Measurements from ENCODE around the gene ARFGAP2. TPM values are rescaled to one million over a fixed set of nuclear protein-coding genes. Genes with fewer than 3 reads are reported as not detected.

ARFGAP2 gene
- total RNA-seq, 1 experiment from 2014 or later: 73.5 TPM

DNA sequence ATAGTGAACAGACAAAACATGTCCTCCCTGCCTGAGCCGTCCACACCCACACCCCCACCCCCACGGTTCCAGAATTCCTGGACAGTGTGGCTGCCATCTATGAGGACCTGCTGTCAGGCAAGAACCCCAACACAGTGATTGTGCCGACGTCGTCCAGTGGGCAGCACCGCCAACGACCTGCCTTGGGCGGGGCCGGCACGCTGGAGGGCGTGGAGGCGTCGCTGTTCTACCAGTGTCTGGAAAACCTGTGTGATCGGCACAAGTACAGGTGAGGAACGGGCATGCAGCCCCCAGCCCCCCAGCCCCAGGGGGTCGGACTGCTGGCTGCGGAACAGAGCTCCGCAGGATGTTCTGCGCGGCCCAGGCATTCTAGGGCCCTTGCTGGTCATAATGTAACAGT, 19.7 kb downstream of the ARFGAP2 start:
- Histone ChIP-seq H2AFZ (ENCODE audit: low read depth, low read length, poor library complexity, severe bottlenecking) (no peak overlapping the region), H3K4me1 (ENCODE audit: control insufficient read depth in 1 of 2, insufficient read depth in 2 of 2, low read length in 2 of 2) (no peaks in the 10 kb centered on the region), H3K9ac (ENCODE audit: low read length) (no peak overlapping the region), H3K79me2 (ENCODE audit: insufficient read depth, low read length) (no peaks in the 10 kb centered on the region), H4K20me1 (ENCODE audit: insufficient read depth) (no peaks in the 10 kb centered on the region), H3K27me3 (ENCODE audit: insufficient read depth, low read length) (no peaks in the 10 kb centered on the region), H3K36me3 (ENCODE audit: control insufficient read depth in 1 of 2, insufficient read depth in 2 of 2, low read length in 2 of 2) (no peaks in the 10 kb centered on the region), H3K27ac (ENCODE audit: low read depth, low read length) (no peak overlapping the region), H3K9me3 (ENCODE audit: control insufficient read depth in 1 of 2, insufficient read depth in 1 of 2, low read depth in 1 of 2, low read length in 2 of 2) (no peaks in the 10 kb centered on the region), H3K4me2 (ENCODE audit: low read length) (no peak overlapping the region), H3K4me3 (replicated peaks in 1 of 2; ENCODE audit: low read depth in 1 of 2, low read length in 2 of 2) (no peak overlapping the region), H3K9me2 (ENCODE audit: insufficient read depth) (no peaks in the 10 kb centered on the region)
- intact Hi-C loops (cut with micrococcal nuclease): no loop called here
- ChIA-PET RAD21 (ENCODE audit: low non-redundant PET in 1 of 2, low total read pairs in 2 of 2, uncharacterized antibody in 2 of 2, unreplicated experiment in 2 of 2) (no interaction called here), CTCF (no interaction called here), POLR2A (no interaction called here)
- no peak for ATAC-seq
- DNase-seq (ENCODE audit: low read depth, low spot score): no peak
- no TSS peak for BruUV-seq (replicated peaks)
- TF ChIP-seq ZFX (IDR thresholded peaks at IDR 0.05) (no peak), EZH2 (IDR thresholded peaks at IDR 0.05) (no peak), JUND (IDR thresholded peaks at IDR 0.05) (no peak), CBX3 (IDR thresholded peaks at IDR 0.05; ENCODE audit: low read depth) (no peak), ELF1 (IDR thresholded peaks at IDR 0.05; ENCODE audit: borderline replicate concordance, low read depth) (no peak), SIN3A (IDR thresholded peaks at IDR 0.05; ENCODE audit: low read depth) (no peak), SRF (IDR thresholded peaks at IDR 0.05; ENCODE audit: low read depth) (no peak), ZNF274 (IDR thresholded peaks at IDR 0.05; ENCODE audit: low read depth, low read length) (no peak), EGR1 (IDR thresholded peaks at IDR 0.05; ENCODE audit: low read depth) (no peak), YY1 (IDR thresholded peaks at IDR 0.05; ENCODE audit: extremely low read depth, insufficient replicate concordance, low read depth, low read length) (no peak), SP1 (IDR thresholded peaks at IDR 0.05; ENCODE audit: low read depth) (no peak)
- TF ChIP-seq, protein P1, sequence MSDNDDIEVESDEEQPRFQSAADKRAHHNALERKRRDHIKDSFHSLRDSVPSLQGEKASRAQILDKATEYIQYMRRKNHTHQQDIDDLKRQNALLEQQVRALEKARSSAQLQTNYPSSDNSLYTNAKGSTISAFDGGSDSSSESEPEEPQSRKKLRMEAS (IDR thresholded peaks at IDR 0.05): no peak
- TF ChIP-seq, protein P2, sequence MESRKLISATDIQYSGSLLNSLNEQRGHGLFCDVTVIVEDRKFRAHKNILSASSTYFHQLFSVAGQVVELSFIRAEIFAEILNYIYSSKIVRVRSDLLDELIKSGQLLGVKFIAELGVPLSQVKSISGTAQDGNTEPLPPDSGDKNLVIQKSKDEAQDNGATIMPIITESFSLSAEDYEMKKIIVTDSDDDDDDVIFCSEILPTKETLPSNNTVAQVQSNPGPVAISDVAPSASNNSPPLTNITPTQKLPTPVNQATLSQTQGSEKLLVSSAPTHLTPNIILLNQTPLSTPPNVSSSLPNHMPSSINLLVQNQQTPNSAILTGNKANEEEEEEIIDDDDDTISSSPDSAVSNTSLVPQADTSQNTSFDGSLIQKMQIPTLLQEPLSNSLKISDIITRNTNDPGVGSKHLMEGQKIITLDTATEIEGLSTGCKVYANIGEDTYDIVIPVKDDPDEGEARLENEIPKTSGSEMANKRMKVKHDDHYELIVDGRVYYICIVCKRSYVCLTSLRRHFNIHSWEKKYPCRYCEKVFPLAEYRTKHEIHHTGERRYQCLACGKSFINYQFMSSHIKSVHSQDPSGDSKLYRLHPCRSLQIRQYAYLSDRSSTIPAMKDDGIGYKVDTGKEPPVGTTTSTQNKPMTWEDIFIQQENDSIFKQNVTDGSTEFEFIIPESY (IDR thresholded peaks at IDR 0.05; ENCODE audit: extremely low read depth, insufficient replicate concordance, low read length): no peak
